DOHH2 (cell line): Measurements from ENCODE around the gene HK2.

Experiments
- EZH2phosphoT487 ChIP-seq: fragments of 200-600 bp; sonication (generic); IDR thresholded peaks from 2 replicates; pipeline ENCODE4 v1.6.1; 2017; ENCODE audit warnings: borderline replicate concordance, mild to moderate bottlenecking, antibody characterized with exemption, low read length, moderate library complexity, mixed read lengths
- TF ChIP-seq, protein P1 (sequence below): fragments of 200-600 bp; sonication (generic); IDR thresholded peaks from one replicate; pipeline ENCODE4 v1.5.1; 2014; ENCODE audit warnings: antibody characterized with exemption, mild to moderate bottlenecking, low read depth, low read length; ENCODE audit not compliant: poor library complexity, severe bottlenecking

DNA sequence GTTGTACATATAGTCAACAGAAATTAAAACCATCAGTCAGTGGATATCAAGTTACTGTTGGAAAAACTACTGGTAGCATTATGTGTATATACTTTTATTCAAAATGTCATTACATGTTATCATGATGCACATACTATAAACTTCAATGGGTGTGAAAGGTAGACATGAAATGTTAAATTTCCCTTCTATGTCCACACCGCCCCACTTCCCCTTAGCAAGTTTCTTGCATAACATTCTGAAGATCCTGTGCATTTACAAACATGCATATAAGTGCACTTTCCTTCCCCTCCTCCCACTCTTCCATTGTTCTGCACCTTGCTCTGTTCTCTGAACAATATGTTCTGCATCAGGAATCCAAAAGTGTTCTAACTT lies 16.6 kb upstream of the HK2 start:
- TF ChIP-seq, protein P1, sequence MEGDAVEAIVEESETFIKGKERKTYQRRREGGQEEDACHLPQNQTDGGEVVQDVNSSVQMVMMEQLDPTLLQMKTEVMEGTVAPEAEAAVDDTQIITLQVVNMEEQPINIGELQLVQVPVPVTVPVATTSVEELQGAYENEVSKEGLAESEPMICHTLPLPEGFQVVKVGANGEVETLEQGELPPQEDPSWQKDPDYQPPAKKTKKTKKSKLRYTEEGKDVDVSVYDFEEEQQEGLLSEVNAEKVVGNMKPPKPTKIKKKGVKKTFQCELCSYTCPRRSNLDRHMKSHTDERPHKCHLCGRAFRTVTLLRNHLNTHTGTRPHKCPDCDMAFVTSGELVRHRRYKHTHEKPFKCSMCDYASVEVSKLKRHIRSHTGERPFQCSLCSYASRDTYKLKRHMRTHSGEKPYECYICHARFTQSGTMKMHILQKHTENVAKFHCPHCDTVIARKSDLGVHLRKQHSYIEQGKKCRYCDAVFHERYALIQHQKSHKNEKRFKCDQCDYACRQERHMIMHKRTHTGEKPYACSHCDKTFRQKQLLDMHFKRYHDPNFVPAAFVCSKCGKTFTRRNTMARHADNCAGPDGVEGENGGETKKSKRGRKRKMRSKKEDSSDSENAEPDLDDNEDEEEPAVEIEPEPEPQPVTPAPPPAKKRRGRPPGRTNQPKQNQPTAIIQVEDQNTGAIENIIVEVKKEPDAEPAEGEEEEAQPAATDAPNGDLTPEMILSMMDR, result no peak
- no peak for TF ChIP-seq EZH2phosphoT487
